HT-29 (cell line): ENCODE measurements around the gene TBX15. TPM values are rescaled to one million over a fixed set of nuclear protein-coding genes. Genes with fewer than 3 reads are reported as not detected.
A peak's percentile ranks its signal among the peaks of the same experiment; 100 is the strongest.

Experiments
- DNase-seq: peaks from one replicate; pipeline ENCODE4 v3.0.0-alpha.2; 2015; ENCODE audit warnings: low spot score
- small RNA-seq: library from RNA; depleted of rRNA; stranded (forward); fragments of <200 nt; gene quantifications from one replicate; pipeline ENCODE3, GENCODE V24; 2014
- total RNA-seq: library from RNA; depleted of rRNA; stranded (reverse); fragments of >200 nt; shearing (Covaris generic); gene quantifications from 2 replicates; pipeline ENCODE4 v1.2.3, GENCODE V29; 2014; rRNA removed

Gene TBX15
- total RNA-seq, 1 experiment from 2014 or later: 0.03 TPM

GRCh38 chr1:118896416-118896815 lies 91.7 kb downstream of the TBX15 start:
- DNase-seq: no peak

GRCh38 chr1:118894836-118895235 lies 93.3 kb downstream of the TBX15 start:
- no peak for DNase-seq

- no peak for DNase-seq
Measured at GRCh38 chr1:118890851-118891384, 97.2 kb downstream of the TBX15 start.

- DNase-seq: no peak
Measured at GRCh38 chr1:118884946-118885345, 103.2 kb downstream of the TBX15 start.

- DNase-seq: no peak
Measured at GRCh38 chr1:118881751-118882150, 106.4 kb downstream of the TBX15 start.

GRCh38 chr1:118878661-118879060 lies 109.5 kb downstream of the TBX15 start:
- DNase-seq: no peak

GRCh38 chr1:118877668-118878396 lies 110.3 kb downstream of the TBX15 start:
- no peak for DNase-seq

- no peak for DNase-seq
Measured at GRCh38 chr1:118871582-118872171, 116.5 kb downstream of the TBX15 start.

- DNase-seq: no peak
Measured at GRCh38 chr1:118868387-118868786, 119.8 kb downstream of the TBX15 start.

GRCh38 chr1:118866330-118866729 lies 121.8 kb downstream of the TBX15 start:
- DNase-seq: no peak

GRCh38 chr1:118863688-118864087 lies 124.5 kb downstream of the TBX15 start:
- no peak for DNase-seq

- peak; percentile 5 for DNase-seq
Measured at GRCh38 chr1:118862755-118863154, 125.4 kb downstream of the TBX15 start.

- DNase-seq: no peak
Measured at GRCh38 chr1:118861216-118861615, 126.9 kb downstream of the TBX15 start.

- no peak for DNase-seq
Measured at GRCh38 chr1:118859999-118860398, 128.1 kb downstream of the TBX15 start.

- no peak for DNase-seq
Measured at GRCh38 chr1:118846443-118846842, 141.7 kb downstream of the TBX15 start.

GRCh38 chr1:118842452-118843201 lies 145.5 kb downstream of the TBX15 start:
- peak; percentile 29 for DNase-seq

- no peak for DNase-seq
Measured at GRCh38 chr1:118841521-118841920, 146.6 kb downstream of the TBX15 start.

Small RNA genes within 50 kb of the gene (small RNA-seq; reads per million reads assigned to genes)
- gene AL139420.2: not detected

Other genes starting within 250 kb of the TBX15 start
- gene WARS2, start 152.3 kb upstream of the TBX15 start, total RNA-seq: 13.1 and 16.4 TPM in 2 replicates